Astrocyte of the cerebellum (primary cell): ENCODE measurements around the gene SLC29A3.

Source experiments
- DNase-seq: peaks from one replicate; pipeline ENCODE4 v3.0.0-alpha.2; 2011; ENCODE audit warnings: low read depth
- H3K4me3 ChIP-seq: 2 replicates; pipeline ENCODE4 v1.5.1; 2011; ENCODE audit warnings: mild to moderate bottlenecking, low read depth, low read length, moderate library complexity
- in situ Hi-C: cut with HindIII; loops from 2 replicates; pipeline ENCODE4 v1.10.0; 2017; ENCODE audit warnings: low sequenced_read_pairs
- TF ChIP-seq, protein P1 (sequence below): IDR thresholded peaks from 2 replicates; pipeline ENCODE4 v1.5.1; 2012; ENCODE audit warnings: low read length, low read depth, moderate library complexity, mild to moderate bottlenecking; ENCODE audit errors: missing control alignments

SLC29A3 gene

DNA sequence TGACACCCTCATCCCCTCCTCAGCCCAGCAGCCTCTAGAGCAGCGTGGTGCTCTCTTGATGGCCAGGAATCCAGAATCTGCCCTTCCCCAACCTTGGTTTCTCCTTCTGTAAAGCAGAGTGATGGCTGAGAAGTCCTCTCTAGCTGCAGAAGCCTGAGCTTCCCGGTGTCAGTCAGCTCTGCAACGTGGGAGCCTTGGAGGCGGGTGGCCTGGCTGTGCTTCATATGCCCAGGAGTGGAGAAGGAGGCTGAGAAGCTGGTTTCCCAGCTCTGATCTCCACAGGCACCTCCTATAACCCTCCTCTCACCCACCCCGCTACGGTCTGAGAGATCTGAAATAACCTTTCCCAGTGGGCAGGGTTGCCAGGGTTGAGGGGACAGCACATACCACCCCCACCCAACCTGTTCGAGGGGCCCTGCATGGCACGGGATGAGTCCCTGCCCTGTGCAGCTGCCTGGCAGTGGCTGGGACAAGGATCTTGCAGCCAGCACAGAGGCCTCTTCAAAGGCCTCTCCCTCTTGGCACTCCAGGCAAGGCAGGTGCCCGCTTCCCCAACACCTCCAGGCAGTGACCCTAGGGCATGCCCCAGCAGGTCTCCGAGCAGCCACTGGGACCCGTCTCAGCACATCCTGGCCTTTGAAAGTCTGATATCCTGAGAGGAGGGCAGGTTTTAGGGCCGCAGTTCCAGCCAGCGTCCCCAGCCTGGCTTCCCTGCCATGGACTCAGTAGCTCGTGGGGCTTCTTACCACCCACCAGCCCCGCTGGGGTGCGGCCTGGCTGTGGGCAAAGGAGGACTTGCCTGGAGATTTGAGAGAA, 18.3 kb upstream of the SLC29A3 start:
- no peak overlapping the region for H3K4me3 ChIP-seq
- in situ Hi-C loops = no loop called here
- no peak for DNase-seq
- TF ChIP-seq, protein P1, sequence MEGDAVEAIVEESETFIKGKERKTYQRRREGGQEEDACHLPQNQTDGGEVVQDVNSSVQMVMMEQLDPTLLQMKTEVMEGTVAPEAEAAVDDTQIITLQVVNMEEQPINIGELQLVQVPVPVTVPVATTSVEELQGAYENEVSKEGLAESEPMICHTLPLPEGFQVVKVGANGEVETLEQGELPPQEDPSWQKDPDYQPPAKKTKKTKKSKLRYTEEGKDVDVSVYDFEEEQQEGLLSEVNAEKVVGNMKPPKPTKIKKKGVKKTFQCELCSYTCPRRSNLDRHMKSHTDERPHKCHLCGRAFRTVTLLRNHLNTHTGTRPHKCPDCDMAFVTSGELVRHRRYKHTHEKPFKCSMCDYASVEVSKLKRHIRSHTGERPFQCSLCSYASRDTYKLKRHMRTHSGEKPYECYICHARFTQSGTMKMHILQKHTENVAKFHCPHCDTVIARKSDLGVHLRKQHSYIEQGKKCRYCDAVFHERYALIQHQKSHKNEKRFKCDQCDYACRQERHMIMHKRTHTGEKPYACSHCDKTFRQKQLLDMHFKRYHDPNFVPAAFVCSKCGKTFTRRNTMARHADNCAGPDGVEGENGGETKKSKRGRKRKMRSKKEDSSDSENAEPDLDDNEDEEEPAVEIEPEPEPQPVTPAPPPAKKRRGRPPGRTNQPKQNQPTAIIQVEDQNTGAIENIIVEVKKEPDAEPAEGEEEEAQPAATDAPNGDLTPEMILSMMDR = no peak

DNA sequence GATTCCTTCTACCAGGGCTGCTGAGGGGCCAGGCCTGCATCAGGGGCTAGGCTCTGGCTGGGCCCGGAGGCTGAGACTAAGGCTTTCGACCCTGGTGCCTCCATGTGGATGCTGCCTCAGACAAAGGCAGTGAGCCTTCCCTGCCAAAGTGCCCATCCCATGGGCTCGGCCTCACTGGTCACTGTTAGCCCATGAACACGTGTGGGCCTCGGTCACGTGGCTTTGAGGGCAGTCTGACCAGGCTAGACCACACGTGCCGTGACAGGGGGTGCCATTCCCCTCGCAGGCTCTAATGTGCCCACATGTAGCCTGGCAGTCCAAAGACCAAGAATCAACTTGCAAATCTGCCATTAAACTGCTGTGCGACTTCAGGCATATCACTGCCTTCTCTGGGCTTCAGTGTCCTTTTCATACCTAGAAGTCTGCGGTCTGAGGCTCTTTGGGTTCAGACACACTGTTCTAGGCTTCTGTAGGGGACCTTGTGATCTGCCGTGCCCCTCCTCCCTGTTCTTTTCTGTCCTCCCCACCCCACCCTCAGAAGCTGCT, 17.6 kb upstream of the SLC29A3 start:
- no peak for DNase-seq
- in situ Hi-C loops = no loop called here
- no peak overlapping the region for H3K4me3 ChIP-seq
- TF ChIP-seq, protein P1 = no peak

- in situ Hi-C loops = no loop called here
- TF ChIP-seq, protein P1 = no peak
- DNase-seq = no peak
- H3K4me3 ChIP-seq = no peak overlapping the region
Observed at GRCh38 chr10:71302451-71302850, 16.6 kb upstream of the SLC29A3 start.

- in situ Hi-C loops = no loop called here
- TF ChIP-seq, protein P1 = peak; percentile 63
- DNase-seq = peak; percentile 49
- H3K4me3 ChIP-seq = no peak overlapping the region
Observed at GRCh38 chr10:71302874-71303568, 16.0 kb upstream of the SLC29A3 start.

DNA sequence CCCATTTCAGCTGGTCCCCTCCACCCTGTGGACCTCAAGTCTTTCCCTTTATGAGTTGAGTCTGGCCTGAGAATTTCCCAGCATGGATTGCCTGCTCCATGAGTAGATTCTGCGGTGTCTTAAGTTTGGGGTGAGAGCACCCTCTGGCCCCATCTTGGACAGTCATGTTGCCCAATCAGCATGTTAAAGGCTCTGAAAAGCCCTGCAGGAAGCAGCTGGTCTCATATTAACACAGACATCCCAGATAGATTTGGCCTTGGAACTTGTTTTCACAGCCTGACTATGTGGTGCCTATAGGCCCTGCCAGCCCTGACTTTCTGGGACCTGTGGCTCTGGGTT, 15.5 kb upstream of the SLC29A3 start:
- no peak for DNase-seq
- in situ Hi-C loops = no loop called here
- H3K4me3 ChIP-seq = no peak overlapping the region
- TF ChIP-seq, protein P1 = no peak

- in situ Hi-C loops = no loop called here
- DNase-seq = no peak
- TF ChIP-seq, protein P1 = no peak
- H3K4me3 ChIP-seq = no peak overlapping the region
Observed at GRCh38 chr10:71304914-71305313, 14.1 kb upstream of the SLC29A3 start.
